Measurements from ENCODE around the gene TACR1. TPM values are rescaled to one million over a fixed set of nuclear protein-coding genes. Genes with fewer than 3 reads are reported as not detected.
"Not testable (repeated sequence)": the region's sequence is repeated elsewhere in the genome, so short reads cannot be mapped to it uniquely, and the experiment has no call there.

TACR1 gene
- not detected for total RNA-seq

- ATAC-seq: peak in 1 of 2 donors; percentile 54
- no peak within 1 kb of the TSS for H3K4me3 Mint-ChIP-seq
- H3K36me3 Mint-ChIP-seq: no peaks in the 10 kb centered on the region
- H3K4me1 Mint-ChIP-seq (ENCODE audit: low read depth in 2 of 2): no peaks in the 10 kb centered on the region
- H3K27ac Mint-ChIP-seq: no peak within 1 kb of the TSS
- no peak for DNase-seq (ENCODE audit: low spot score)
- H3K9me3 Mint-ChIP-seq: no peaks in the 10 kb centered on the region
- peaks cover 36 to 60% of the 10 kb centered on the region in 2 donors for H3K27me3 Mint-ChIP-seq
Observed at GRCh38 chr2:75199428-75200011, at the start of gene TACR1. TACR1 (minus strand) TSS chr2:75199520; CDS start chr2:75198934, 586 bp downstream.

GRCh38 chr2:75248581-75248980 is 49.3 kb upstream of the TACR1 start:
- not testable (repeated sequence) for DNase-seq (ENCODE audit: low spot score); H3K36me3 Mint-ChIP-seq; H3K4me1 Mint-ChIP-seq (ENCODE audit: low read depth in 2 of 2); ATAC-seq; H3K27ac Mint-ChIP-seq; H3K27me3 Mint-ChIP-seq; H3K9me3 Mint-ChIP-seq; H3K4me3 Mint-ChIP-seq

- no peak overlapping the region for H3K4me3 Mint-ChIP-seq
- no peak overlapping the region for H3K27ac Mint-ChIP-seq
- H3K36me3 Mint-ChIP-seq: peaks cover 11% of the 10 kb centered on the region
- ATAC-seq (no peak), DNase-seq (ENCODE audit: low spot score) (no peak)
- H3K27me3 Mint-ChIP-seq: no peaks in the 10 kb centered on the region
- peaks cover 7% of the 10 kb centered on the region for H3K9me3 Mint-ChIP-seq
- no peaks in the 10 kb centered on the region for H3K4me1 Mint-ChIP-seq (ENCODE audit: low read depth in 2 of 2)
Observed at GRCh38 chr2:75246441-75247167, 47.3 kb upstream of the TACR1 start.

- H3K9me3 Mint-ChIP-seq: no peaks in the 10 kb centered on the region
- no peaks in the 10 kb centered on the region for H3K27me3 Mint-ChIP-seq
- H3K36me3 Mint-ChIP-seq: peaks cover 5% of the 10 kb centered on the region
- H3K27ac Mint-ChIP-seq: no peak overlapping the region
- DNase-seq (ENCODE audit: low spot score) (no peak), ATAC-seq (no peak)
- no peaks in the 10 kb centered on the region for H3K4me1 Mint-ChIP-seq (ENCODE audit: low read depth in 2 of 2)
- H3K4me3 Mint-ChIP-seq: no peak overlapping the region
Observed at GRCh38 chr2:75243219-75243618, 43.9 kb upstream of the TACR1 start.

- H3K36me3 Mint-ChIP-seq: peaks cover 5% of the 10 kb centered on the region
Observed at GRCh38 chr2:75241696-75242095, 42.4 kb upstream of the TACR1 start.

GRCh38 chr2:75238670-75239330 is 39.5 kb upstream of the TACR1 start:
- Mint-ChIP-seq H3K36me3 (peaks cover 5% of the 10 kb centered on the region), H3K27ac (no peak overlapping the region), H3K9me3 (peaks cover 6% of the 10 kb centered on the region), H3K27me3 (peaks cover 0 to 13% of the 10 kb centered on the region in 2 donors), H3K4me3 (no peak overlapping the region), H3K4me1 (ENCODE audit: low read depth in 2 of 2) (no peaks in the 10 kb centered on the region)
- no peak for ATAC-seq
- no peak for DNase-seq (ENCODE audit: low spot score)

More at GRCh38 chr2:75241696-75242095, 42.4 kb upstream of the TACR1 start:
- Mint-ChIP-seq H3K27ac (no peak overlapping the region), H3K9me3 (no peaks in the 10 kb centered on the region), H3K27me3 (no peaks in the 10 kb centered on the region), H3K4me3 (no peak overlapping the region), H3K4me1 (ENCODE audit: low read depth in 2 of 2) (no peaks in the 10 kb centered on the region)
- ATAC-seq (no peak), DNase-seq (ENCODE audit: low spot score) (no peak)

- Mint-ChIP-seq H3K27ac (no peak overlapping the region), H3K9me3 (peaks cover 6% of the 10 kb centered on the region), H3K4me3 (no peak overlapping the region)
Observed at GRCh38 chr2:75237296-75237695, 38.0 kb upstream of the TACR1 start.

GRCh38 chr2:75233965-75234364 is 34.6 kb upstream of the TACR1 start:
- peaks cover 3 to 13% of the 10 kb centered on the region in 2 donors for H3K27me3 Mint-ChIP-seq
- DNase-seq (ENCODE audit: low spot score) (no peak), ATAC-seq (no peak)
- no peaks in the 10 kb centered on the region for H3K36me3 Mint-ChIP-seq
- H3K9me3 Mint-ChIP-seq: peaks cover 6% of the 10 kb centered on the region
- no peak overlapping the region for H3K4me3 Mint-ChIP-seq
- no peak overlapping the region for H3K27ac Mint-ChIP-seq
- no peaks in the 10 kb centered on the region for H3K4me1 Mint-ChIP-seq (ENCODE audit: low read depth in 2 of 2)

More at GRCh38 chr2:75237296-75237695, 38.0 kb upstream of the TACR1 start:
- Mint-ChIP-seq H3K27me3 (peaks cover 0 to 13% of the 10 kb centered on the region in 2 donors), H3K4me1 (ENCODE audit: low read depth in 2 of 2) (no peaks in the 10 kb centered on the region), H3K36me3 (peaks cover under 1% of the 10 kb centered on the region)
- ATAC-seq (no peak), DNase-seq (ENCODE audit: low spot score) (no peak)

- no peaks in the 10 kb centered on the region for H3K9me3 Mint-ChIP-seq
- no peak for DNase-seq (ENCODE audit: low spot score)
- ATAC-seq: no peak
- no peaks in the 10 kb centered on the region for H3K36me3 Mint-ChIP-seq
- H3K27me3 Mint-ChIP-seq: peaks cover 10 to 11% of the 10 kb centered on the region in 2 donors
- no peaks in the 10 kb centered on the region for H3K4me1 Mint-ChIP-seq (ENCODE audit: low read depth in 2 of 2)
- H3K4me3 Mint-ChIP-seq: no peak overlapping the region
- H3K27ac Mint-ChIP-seq: no peak overlapping the region
Observed at GRCh38 chr2:75226617-75227016, 27.3 kb upstream of the TACR1 start.

- no peak for ATAC-seq
- H3K27ac Mint-ChIP-seq: no peak overlapping the region
- H3K9me3 Mint-ChIP-seq: no peaks in the 10 kb centered on the region
- H3K4me3 Mint-ChIP-seq: no peak overlapping the region
- H3K27me3 Mint-ChIP-seq: peaks cover 10 to 11% of the 10 kb centered on the region in 2 donors
- no peaks in the 10 kb centered on the region for H3K4me1 Mint-ChIP-seq (ENCODE audit: low read depth in 2 of 2)
- DNase-seq (ENCODE audit: low spot score): no peak
- no peaks in the 10 kb centered on the region for H3K36me3 Mint-ChIP-seq
Observed at GRCh38 chr2:75226099-75226498, 26.8 kb upstream of the TACR1 start.

- H3K4me1 Mint-ChIP-seq (ENCODE audit: low read depth in 2 of 2): no peaks in the 10 kb centered on the region
- H3K27me3 Mint-ChIP-seq: peaks cover 15 to 17% of the 10 kb centered on the region in 2 donors
- no peak overlapping the region for H3K27ac Mint-ChIP-seq
- ATAC-seq: no peak
- no peak overlapping the region for H3K4me3 Mint-ChIP-seq
- no peak for DNase-seq (ENCODE audit: low spot score)
- H3K9me3 Mint-ChIP-seq: peaks cover 3% of the 10 kb centered on the region
- no peaks in the 10 kb centered on the region for H3K36me3 Mint-ChIP-seq
Observed at GRCh38 chr2:75224636-75225094, 25.3 kb upstream of the TACR1 start.

- Mint-ChIP-seq H3K27ac (no peak overlapping the region), H3K9me3 (peaks cover 3% of the 10 kb centered on the region), H3K4me1 (ENCODE audit: low read depth in 2 of 2) (no peaks in the 10 kb centered on the region), H3K36me3 (no peaks in the 10 kb centered on the region), H3K4me3 (no peak overlapping the region), H3K27me3 (peaks cover 18 to 29% of the 10 kb centered on the region in 2 donors)
- ATAC-seq (no peak), DNase-seq (ENCODE audit: low spot score) (no peak)
Observed at GRCh38 chr2:75222527-75222926, 23.2 kb upstream of the TACR1 start.

GRCh38 chr2:75221862-75222261 is 22.5 kb upstream of the TACR1 start:
- H3K4me3 Mint-ChIP-seq: no peak overlapping the region
- peaks cover 3% of the 10 kb centered on the region for H3K9me3 Mint-ChIP-seq
- no peaks in the 10 kb centered on the region for H3K36me3 Mint-ChIP-seq
- ATAC-seq (no peak), DNase-seq (ENCODE audit: low spot score) (no peak)
- no peaks in the 10 kb centered on the region for H3K4me1 Mint-ChIP-seq (ENCODE audit: low read depth in 2 of 2)
- H3K27ac Mint-ChIP-seq: no peak overlapping the region
- peaks cover 18 to 29% of the 10 kb centered on the region in 2 donors for H3K27me3 Mint-ChIP-seq

GRCh38 chr2:75219213-75219612 is 19.9 kb upstream of the TACR1 start:
- H3K27ac Mint-ChIP-seq; DNase-seq (ENCODE audit: low spot score); H3K4me3 Mint-ChIP-seq; H3K9me3 Mint-ChIP-seq; ATAC-seq; H3K36me3 Mint-ChIP-seq; H3K4me1 Mint-ChIP-seq (ENCODE audit: low read depth in 2 of 2): not testable (repeated sequence)
- peaks cover 18 to 39% of the 10 kb centered on the region in 2 donors for H3K27me3 Mint-ChIP-seq

Data from natural killer cell treated with Interleukin-12 subunit alpha and Interleukin-12 subunit beta and Interleukin-15 and Interleukin-18, amount 100 ng/mL, for 72 hours (primary cell).